ENCODE measurements around the gene CERS6.
A peak's percentile ranks its signal among the peaks of the same experiment; 100 is the strongest.

Gene CERS6

GRCh38 chr2:168468354-168468753, 12.3 kb downstream of the CERS6 start:
- no peak overlapping the region for H3K27ac Mint-ChIP-seq
- H3K36me3 Mint-ChIP-seq: peaks cover 9% of the 10 kb centered on the region
- peaks cover 83% of the 10 kb centered on the region for H3K4me1 Mint-ChIP-seq (ENCODE audit: low read depth)

DNA sequence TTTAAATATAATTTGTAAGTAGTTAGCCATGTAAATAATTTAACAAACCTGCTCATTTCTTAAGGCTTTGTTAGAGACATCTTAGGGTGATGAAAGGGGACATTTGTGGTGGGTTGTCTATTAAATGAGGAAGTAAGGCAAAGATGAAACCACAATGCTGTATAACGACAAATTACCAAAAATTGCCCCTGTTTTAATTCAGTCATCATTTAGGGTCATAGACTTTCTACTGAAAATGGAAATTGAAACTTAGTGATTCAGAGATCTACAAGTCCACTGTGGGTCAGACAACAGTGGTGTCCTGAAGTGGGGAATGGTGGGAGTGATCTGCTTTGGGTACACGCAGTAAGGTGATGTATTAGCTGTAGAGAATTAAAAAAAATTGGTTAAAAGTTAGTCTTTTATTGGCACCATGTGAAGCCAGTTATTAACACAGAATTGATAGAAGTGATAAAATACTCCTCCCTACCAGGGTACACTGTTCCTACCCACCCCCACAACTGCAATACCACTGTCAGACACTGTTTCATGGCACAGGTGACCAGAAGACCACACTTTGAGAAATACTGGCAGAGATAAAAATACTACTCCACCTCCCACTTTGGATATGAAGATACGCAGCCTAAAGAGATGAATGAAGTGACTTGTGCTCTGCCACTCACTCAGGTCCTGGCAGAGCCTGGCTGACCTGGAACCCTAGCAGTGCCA, 13.4 kb downstream of the CERS6 start:
- Mint-ChIP-seq H3K27ac (peak overlapping the region; percentile 31), H3K27me3 (no peaks in the 10 kb centered on the region), H3K36me3 (peaks cover 9% of the 10 kb centered on the region), H3K4me1 (ENCODE audit: low read depth) (peaks cover 91% of the 10 kb centered on the region), H3K4me3 (peak overlapping the region; percentile 25), H3K9me3 (ENCODE audit: low read depth) (no peaks in the 10 kb centered on the region)

More at GRCh38 chr2:168468354-168468753, 12.3 kb downstream of the CERS6 start:
- Mint-ChIP-seq H3K9me3 (ENCODE audit: low read depth) (no peaks in the 10 kb centered on the region), H3K27me3 (no peaks in the 10 kb centered on the region), H3K4me3 (peak overlapping the region; percentile 2)

DNA sequence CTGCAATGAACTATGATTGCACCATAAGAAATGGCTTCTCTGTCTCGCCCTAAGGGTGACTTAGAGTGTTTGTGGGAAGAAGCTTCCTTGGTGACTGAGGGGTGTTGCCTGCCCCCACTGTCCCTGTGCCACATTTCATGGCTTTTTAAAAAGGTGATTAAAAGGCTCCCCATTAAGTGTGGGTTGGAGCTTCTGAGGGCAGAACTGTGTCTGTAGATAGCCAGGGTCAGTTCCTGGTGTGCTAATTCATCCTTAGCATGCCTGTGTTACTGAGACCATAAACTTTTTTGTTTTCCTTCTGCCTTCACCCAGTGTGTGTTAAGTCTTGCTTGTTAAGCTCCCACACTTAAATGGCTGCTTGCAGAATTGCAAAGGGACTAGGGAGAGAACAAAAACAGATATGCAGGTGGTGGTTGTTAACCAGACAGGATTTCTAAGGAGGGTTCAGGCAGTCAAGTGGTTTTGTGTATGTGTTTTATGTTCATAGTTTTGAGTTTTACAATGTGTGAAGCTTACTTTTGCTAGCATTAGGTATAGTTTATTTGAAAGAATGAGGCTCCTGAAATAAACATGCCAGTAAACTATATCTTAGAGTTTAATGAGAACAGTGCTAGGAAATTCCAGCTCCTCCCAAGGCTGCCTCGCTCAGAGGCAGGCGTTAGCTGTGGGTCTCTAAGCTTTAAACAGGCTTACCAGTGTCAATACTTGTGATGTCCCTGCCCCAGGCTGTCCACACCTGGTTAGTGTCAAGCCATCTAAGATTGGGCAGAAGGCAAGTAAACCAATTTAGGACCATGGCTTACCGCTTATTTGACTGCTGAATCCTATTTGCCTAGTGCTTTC, 14.5 kb downstream of the CERS6 start:
- no peak overlapping the region for H3K4me3 Mint-ChIP-seq

DNA sequence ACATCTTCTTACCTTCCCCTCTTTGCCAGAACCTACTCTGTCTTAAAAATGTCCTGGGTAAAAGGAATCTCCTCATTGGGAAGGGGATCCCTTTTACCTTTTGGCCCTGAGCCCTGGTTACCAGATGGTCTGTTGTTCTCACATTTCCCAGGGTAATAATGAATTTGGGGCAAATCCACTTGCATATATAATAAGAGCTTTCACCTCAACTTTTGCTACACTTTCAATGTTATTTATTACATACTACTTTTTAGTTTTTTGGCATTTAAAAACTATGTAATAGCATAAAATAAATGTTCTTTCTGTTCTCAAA, 15.0 kb downstream of the CERS6 start:
- Mint-ChIP-seq H3K27ac (no peak overlapping the region), H3K27me3 (no peaks in the 10 kb centered on the region), H3K4me1 (ENCODE audit: low read depth) (peaks cover 81% of the 10 kb centered on the region), H3K9me3 (ENCODE audit: low read depth) (no peaks in the 10 kb centered on the region), H3K36me3 (peaks cover 5% of the 10 kb centered on the region), H3K4me3 (no peak overlapping the region)

More for the DNA sequence above, 14.5 kb downstream of the CERS6 start:
- H3K36me3 Mint-ChIP-seq: peaks cover 5% of the 10 kb centered on the region
- peak overlapping the region; percentile 71 for H3K27ac Mint-ChIP-seq
- no peaks in the 10 kb centered on the region for H3K9me3 Mint-ChIP-seq (ENCODE audit: low read depth)
- peaks cover 81% of the 10 kb centered on the region for H3K4me1 Mint-ChIP-seq (ENCODE audit: low read depth)
- no peaks in the 10 kb centered on the region for H3K27me3 Mint-ChIP-seq

DNA sequence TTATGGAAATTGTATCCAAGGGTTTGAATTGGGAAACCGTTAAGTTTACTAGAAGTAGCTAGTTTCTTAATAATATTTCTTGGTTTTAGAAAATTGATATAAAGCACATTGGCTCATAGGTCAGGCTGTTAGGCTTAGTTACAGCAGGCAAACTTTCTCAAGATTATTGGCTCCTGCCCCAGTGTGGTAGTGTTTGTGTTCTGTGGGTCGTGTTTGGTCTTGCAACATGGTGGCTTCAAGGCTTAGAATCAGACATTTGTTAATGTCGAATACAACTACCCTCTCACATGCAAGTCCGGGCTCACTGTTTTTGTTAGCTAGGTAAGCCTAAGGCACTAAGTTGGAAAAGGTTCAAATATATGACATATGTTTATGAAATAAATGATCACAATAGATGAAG, 19.6 kb downstream of the CERS6 start:
- H3K4me3 Mint-ChIP-seq: no peak overlapping the region
- no peaks in the 10 kb centered on the region for H3K27me3 Mint-ChIP-seq

DNA sequence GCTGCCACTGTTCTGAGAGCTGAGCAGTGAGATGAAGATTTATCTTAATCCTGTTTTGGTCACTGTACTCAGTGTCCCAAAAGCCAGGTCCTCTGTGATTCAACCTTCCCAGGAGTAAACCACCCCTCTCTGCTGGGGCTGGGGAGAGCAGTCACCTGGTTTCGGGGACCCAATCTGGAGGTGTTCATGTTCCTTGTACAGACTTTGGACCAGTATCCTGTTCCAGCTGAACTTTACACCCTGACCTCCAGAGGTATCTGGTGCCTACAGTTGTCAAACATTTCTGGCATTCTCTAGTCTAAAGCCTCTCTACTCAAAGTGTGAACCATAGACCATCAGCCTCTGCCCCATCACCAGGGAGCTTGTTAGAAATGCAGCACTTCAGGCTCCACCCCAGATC, 22.1 kb downstream of the CERS6 start:
- no peak overlapping the region for H3K4me3 Mint-ChIP-seq
- peaks cover 2% of the 10 kb centered on the region for H3K36me3 Mint-ChIP-seq
- H3K9me3 Mint-ChIP-seq (ENCODE audit: low read depth): no peaks in the 10 kb centered on the region
- no peak overlapping the region for H3K27ac Mint-ChIP-seq
- H3K27me3 Mint-ChIP-seq: no peaks in the 10 kb centered on the region
- H3K4me1 Mint-ChIP-seq (ENCODE audit: low read depth): peaks cover 74% of the 10 kb centered on the region

More for the DNA sequence above, 19.6 kb downstream of the CERS6 start:
- peaks cover 69% of the 10 kb centered on the region for H3K4me1 Mint-ChIP-seq (ENCODE audit: low read depth)
- H3K27ac Mint-ChIP-seq: no peak overlapping the region
- H3K9me3 Mint-ChIP-seq (ENCODE audit: low read depth): no peaks in the 10 kb centered on the region
- peaks cover 2% of the 10 kb centered on the region for H3K36me3 Mint-ChIP-seq

DNA sequence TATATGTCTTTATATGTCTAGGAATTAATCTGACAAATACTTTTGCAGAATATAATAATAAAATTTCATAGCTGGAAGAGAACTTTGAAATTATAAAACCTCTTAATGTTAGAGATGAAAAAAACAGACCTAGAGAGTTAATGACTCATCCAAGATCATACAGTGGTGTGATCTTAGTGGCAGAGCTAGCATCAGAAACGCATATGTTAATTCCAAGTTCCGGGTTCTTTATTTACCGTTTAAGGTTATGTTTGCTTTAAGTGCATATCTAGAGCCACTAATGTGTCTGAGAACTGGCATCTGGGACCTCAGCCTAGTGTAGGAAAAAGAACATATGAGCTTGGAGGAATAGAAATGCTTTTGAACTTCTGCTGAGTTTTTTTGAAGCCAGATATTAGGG, 24.3 kb downstream of the CERS6 start:
- Mint-ChIP-seq H3K27me3 (no peaks in the 10 kb centered on the region), H3K4me1 (ENCODE audit: low read depth) (peaks cover 78% of the 10 kb centered on the region), H3K36me3 (peaks cover 6% of the 10 kb centered on the region), H3K4me3 (no peak overlapping the region), H3K9me3 (ENCODE audit: low read depth) (no peaks in the 10 kb centered on the region), H3K27ac (peak overlapping the region; percentile 54)

GRCh38 chr2:168480825-168481585, 24.9 kb downstream of the CERS6 start:
- H3K36me3 Mint-ChIP-seq: peaks cover 8% of the 10 kb centered on the region
- no peak overlapping the region for H3K4me3 Mint-ChIP-seq
- no peaks in the 10 kb centered on the region for H3K9me3 Mint-ChIP-seq (ENCODE audit: low read depth)
- peak overlapping the region; percentile 54 for H3K27ac Mint-ChIP-seq
- H3K4me1 Mint-ChIP-seq (ENCODE audit: low read depth): peaks cover 74% of the 10 kb centered on the region
- H3K27me3 Mint-ChIP-seq: no peaks in the 10 kb centered on the region

DNA sequence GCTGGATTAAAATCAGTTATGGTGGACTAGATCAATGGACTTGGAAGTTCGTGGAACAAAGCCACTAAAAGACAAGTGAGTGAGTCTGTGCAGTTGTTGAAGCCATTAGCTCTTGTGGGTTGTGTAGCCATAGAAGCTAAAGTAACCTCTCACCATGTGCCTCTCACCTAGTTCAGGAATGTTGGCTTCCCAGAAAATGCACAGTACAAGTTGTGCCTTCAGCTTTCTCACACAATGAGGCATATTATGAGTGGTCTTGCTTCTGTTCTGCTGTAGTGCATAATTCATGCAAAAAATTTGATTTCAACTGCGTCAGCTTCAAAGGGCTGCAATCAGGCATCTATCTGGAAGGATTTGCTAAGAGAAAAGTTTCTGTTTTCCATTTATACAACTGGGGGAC, 26.2 kb downstream of the CERS6 start:
- H3K27ac Mint-ChIP-seq: peak overlapping the region; percentile 28
- H3K9me3 Mint-ChIP-seq (ENCODE audit: low read depth): no peaks in the 10 kb centered on the region
- H3K4me1 Mint-ChIP-seq (ENCODE audit: low read depth): peaks cover 70% of the 10 kb centered on the region
- no peaks in the 10 kb centered on the region for H3K27me3 Mint-ChIP-seq
- H3K4me3 Mint-ChIP-seq: no peak overlapping the region
- H3K36me3 Mint-ChIP-seq: peaks cover 15% of the 10 kb centered on the region

- Mint-ChIP-seq H3K27ac (no peak overlapping the region), H3K27me3 (no peaks in the 10 kb centered on the region), H3K9me3 (ENCODE audit: low read depth) (no peaks in the 10 kb centered on the region), H3K36me3 (peaks cover 15% of the 10 kb centered on the region), H3K4me1 (ENCODE audit: low read depth) (peaks cover 62% of the 10 kb centered on the region), H3K4me3 (no peak overlapping the region)
Observed at GRCh38 chr2:168482952-168483831, 27.1 kb downstream of the CERS6 start.

DNA sequence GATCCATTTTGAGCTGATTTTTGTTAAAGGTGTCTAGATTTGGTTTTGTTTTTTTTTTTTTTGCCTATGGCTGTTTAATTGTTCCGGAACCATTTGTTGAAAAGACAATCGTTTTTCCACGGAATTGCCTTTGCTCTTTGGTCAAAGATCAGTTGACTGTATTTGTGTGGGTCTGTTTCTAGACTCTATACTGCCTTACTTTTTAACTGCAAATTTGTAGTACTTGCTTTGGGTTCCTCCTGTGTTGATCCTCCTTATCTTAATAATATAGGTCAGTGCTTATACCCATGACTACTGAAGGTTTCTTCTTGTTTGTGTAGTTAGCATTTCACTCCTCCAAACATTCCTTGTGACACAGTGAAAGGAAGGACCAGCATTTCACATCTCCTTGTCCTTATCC, 30.4 kb downstream of the CERS6 start:
- no peaks in the 10 kb centered on the region for H3K27me3 Mint-ChIP-seq
- H3K36me3 Mint-ChIP-seq: peaks cover 15% of the 10 kb centered on the region
- no peaks in the 10 kb centered on the region for H3K9me3 Mint-ChIP-seq (ENCODE audit: low read depth)
- H3K27ac Mint-ChIP-seq: no peak overlapping the region
- H3K4me3 Mint-ChIP-seq: no peak overlapping the region
- peaks cover 67% of the 10 kb centered on the region for H3K4me1 Mint-ChIP-seq (ENCODE audit: low read depth)

GRCh38 chr2:168490015-168490874, 34.2 kb downstream of the CERS6 start:
- H3K27ac Mint-ChIP-seq: peak overlapping the region; percentile 81
- H3K4me3 Mint-ChIP-seq: peak overlapping the region; percentile 82
- peaks cover 67% of the 10 kb centered on the region for H3K4me1 Mint-ChIP-seq (ENCODE audit: low read depth)
- H3K36me3 Mint-ChIP-seq: peaks cover 15% of the 10 kb centered on the region
- no peaks in the 10 kb centered on the region for H3K9me3 Mint-ChIP-seq (ENCODE audit: low read depth)
- H3K27me3 Mint-ChIP-seq: no peaks in the 10 kb centered on the region

GRCh38 chr2:168490946-168491605, 35.0 kb downstream of the CERS6 start:
- H3K36me3 Mint-ChIP-seq: peaks cover 21% of the 10 kb centered on the region
- peak overlapping the region; percentile 81 for H3K27ac Mint-ChIP-seq
- H3K9me3 Mint-ChIP-seq (ENCODE audit: low read depth): peaks cover 4% of the 10 kb centered on the region
- H3K4me1 Mint-ChIP-seq (ENCODE audit: low read depth): peaks cover 74% of the 10 kb centered on the region
- peak overlapping the region; percentile 82 for H3K4me3 Mint-ChIP-seq
- no peaks in the 10 kb centered on the region for H3K27me3 Mint-ChIP-seq

All from activated naive CD8-positive, alpha-beta T cell (primary cell).